SU-DHL-6 (cell line): Measurements from ENCODE around the gene SCGB3A1.

Experiments used
- H2AFZ ChIP-seq: fragments of 200-600 bp; sonication (generic); 2 replicates; pipeline ENCODE4 v1.6.1; 2014; ENCODE audit warnings: low read depth, mild to moderate bottlenecking, moderate library complexity, mixed read lengths, antibody characterized with exemption, low read length; ENCODE audit not compliant: severe bottlenecking
- H3F3A ChIP-seq: fragments of 200-600 bp; shearing (Covaris generic); 2 replicates; pipeline ENCODE4 v1.6.0; 2016; ENCODE audit warnings: antibody characterized with exemption, mild to moderate bottlenecking; ENCODE audit not compliant: insufficient read depth
- H3K27ac ChIP-seq: fragments of 200-600 bp; sonication (generic); 2 replicates; pipeline ENCODE4 v1.5.1; 2016; ENCODE audit warnings: low read depth, mild to moderate bottlenecking, low read length, moderate library complexity, mixed read lengths
- H3K27me3 ChIP-seq: fragments of 200-600 bp; sonication (generic), shearing (Covaris generic); 2 replicates; pipeline ENCODE4 v1.6.0; 2014; ENCODE audit warnings: mild to moderate bottlenecking, low read length
- H3K36me3 ChIP-seq: fragments of 200-600 bp; sonication (generic); 2 replicates; pipeline ENCODE4 v1.6.1; 2014; ENCODE audit warnings: mild to moderate bottlenecking, low read length, mixed read lengths
- H3K4me2 ChIP-seq: fragments of 300-600, 200-600 bp; shearing (Covaris generic), sonication (generic); 2 replicates; pipeline ENCODE4 v1.6.0; 2014; ENCODE audit warnings: low read length, low read depth, mild to moderate bottlenecking; ENCODE audit not compliant: poor library complexity, severe bottlenecking
- H3K4me3 ChIP-seq: fragments of 200-600 bp; sonication (generic); 2 replicates; pipeline ENCODE4 v1.5.1; 2014; ENCODE audit warnings: antibody characterized with exemption, low read length, mild to moderate bottlenecking, mixed read lengths; ENCODE audit not compliant: insufficient read depth, poor library complexity, severe bottlenecking
- H3K79me2 ChIP-seq: fragments of 200-600 bp; sonication (generic); 2 replicates; pipeline ENCODE4 v1.6.1; 2014; ENCODE audit warnings: mild to moderate bottlenecking, low read length, moderate library complexity; ENCODE audit not compliant: insufficient read depth
- H3K9ac ChIP-seq: fragments of 200-600 bp; sonication (generic); 2 replicates; pipeline ENCODE4 v1.7.0; 2014; ENCODE audit warnings: mild to moderate bottlenecking, low read length
- H3K9me2 ChIP-seq: fragments of 200-600 bp; sonication (generic); replicated peaks from 2 replicates; pipeline ENCODE4 v1.6.1; 2014; ENCODE audit warnings: low read length; ENCODE audit not compliant: insufficient read depth
- H3K9me3 ChIP-seq: fragments of 200-600 bp; sonication (generic); 2 replicates; pipeline ENCODE4 v1.6.1; 2014; ENCODE audit warnings: low read length, mixed read lengths; ENCODE audit not compliant: insufficient read depth
- H4K20me1 ChIP-seq: fragments of 200-600 bp; sonication (generic); 2 replicates; pipeline ENCODE4 v1.6.1; 2014; ENCODE audit warnings: low read depth, mild to moderate bottlenecking, antibody characterized with exemption, low read length, moderate library complexity, mixed read lengths
- EZH2phosphoT487 ChIP-seq: fragments of 200-600 bp; sonication (generic), shearing (Covaris generic); conservative IDR thresholded peaks from 2 replicates; pipeline ENCODE4 v1.6.1; 2018; ENCODE audit warnings: mild to moderate bottlenecking, antibody characterized with exemption, low read length, moderate library complexity, mixed read lengths
- TF ChIP-seq, protein P1 (sequence below): fragments of 200-600 bp; sonication (generic); IDR thresholded peaks from one replicate; pipeline ENCODE4 v1.5.1; 2017; ENCODE audit warnings: antibody characterized with exemption, mild to moderate bottlenecking, low read length, moderate library complexity; ENCODE audit not compliant: insufficient read depth, poor library complexity, severe bottlenecking

Gene SCGB3A1

GRCh38 chr5:180620014-180620413, 28.7 kb upstream of the SCGB3A1 start:
- Histone ChIP-seq H3F3A (no peaks in the 10 kb centered on the region), H3K9me2 (no peaks in the 10 kb centered on the region), H3K36me3 (no peaks in the 10 kb centered on the region), H3K9ac (no peak overlapping the region), H4K20me1 (no peaks in the 10 kb centered on the region), H3K4me3 (no peak overlapping the region), H3K4me2 (no peak overlapping the region), H3K9me3 (no peaks in the 10 kb centered on the region), H2AFZ (no peak overlapping the region), H3K27me3 (no peaks in the 10 kb centered on the region), H3K79me2 (no peaks in the 10 kb centered on the region), H3K27ac (no peak overlapping the region)
- TF ChIP-seq, protein P1, sequence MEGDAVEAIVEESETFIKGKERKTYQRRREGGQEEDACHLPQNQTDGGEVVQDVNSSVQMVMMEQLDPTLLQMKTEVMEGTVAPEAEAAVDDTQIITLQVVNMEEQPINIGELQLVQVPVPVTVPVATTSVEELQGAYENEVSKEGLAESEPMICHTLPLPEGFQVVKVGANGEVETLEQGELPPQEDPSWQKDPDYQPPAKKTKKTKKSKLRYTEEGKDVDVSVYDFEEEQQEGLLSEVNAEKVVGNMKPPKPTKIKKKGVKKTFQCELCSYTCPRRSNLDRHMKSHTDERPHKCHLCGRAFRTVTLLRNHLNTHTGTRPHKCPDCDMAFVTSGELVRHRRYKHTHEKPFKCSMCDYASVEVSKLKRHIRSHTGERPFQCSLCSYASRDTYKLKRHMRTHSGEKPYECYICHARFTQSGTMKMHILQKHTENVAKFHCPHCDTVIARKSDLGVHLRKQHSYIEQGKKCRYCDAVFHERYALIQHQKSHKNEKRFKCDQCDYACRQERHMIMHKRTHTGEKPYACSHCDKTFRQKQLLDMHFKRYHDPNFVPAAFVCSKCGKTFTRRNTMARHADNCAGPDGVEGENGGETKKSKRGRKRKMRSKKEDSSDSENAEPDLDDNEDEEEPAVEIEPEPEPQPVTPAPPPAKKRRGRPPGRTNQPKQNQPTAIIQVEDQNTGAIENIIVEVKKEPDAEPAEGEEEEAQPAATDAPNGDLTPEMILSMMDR: no peak
- no peak for TF ChIP-seq EZH2phosphoT487

DNA sequence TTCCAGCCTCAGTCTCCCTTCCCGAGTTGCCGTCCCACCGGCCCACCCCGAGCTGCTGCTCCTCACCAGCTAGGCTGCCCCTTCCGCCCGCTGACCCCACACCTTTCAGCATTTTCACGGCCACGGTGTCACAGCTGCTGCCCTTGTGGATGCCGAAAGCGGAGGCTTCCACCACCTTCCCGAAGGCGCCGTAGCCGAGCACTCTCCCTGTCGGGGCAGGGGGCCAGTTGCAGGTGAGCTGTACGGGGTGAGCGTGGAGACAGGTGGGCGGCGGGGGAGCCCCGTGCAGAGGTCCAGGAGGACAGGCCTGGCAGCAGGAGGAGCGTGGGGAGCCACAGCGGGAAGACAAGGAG, 28.2 kb upstream of the SCGB3A1 start:
- Histone ChIP-seq H3K79me2 (no peaks in the 10 kb centered on the region), H3K36me3 (no peaks in the 10 kb centered on the region), H3K9ac (no peak overlapping the region), H3K4me3 (no peak overlapping the region), H2AFZ (no peak overlapping the region), H3K27me3 (no peaks in the 10 kb centered on the region), H4K20me1 (no peaks in the 10 kb centered on the region), H3K4me2 (no peak overlapping the region), H3K9me3 (no peaks in the 10 kb centered on the region), H3F3A (no peaks in the 10 kb centered on the region), H3K27ac (no peak overlapping the region), H3K9me2 (no peaks in the 10 kb centered on the region)
- no peak for TF ChIP-seq EZH2phosphoT487
- TF ChIP-seq, protein P1: no peak

- Histone ChIP-seq H3K9ac (no peak overlapping the region), H3K27me3 (no peaks in the 10 kb centered on the region), H3K9me2 (no peaks in the 10 kb centered on the region), H4K20me1 (no peaks in the 10 kb centered on the region), H3K4me3 (no peak overlapping the region), H3K36me3 (no peaks in the 10 kb centered on the region), H3K27ac (no peak overlapping the region), H3K4me2 (no peak overlapping the region), H3K9me3 (no peaks in the 10 kb centered on the region), H3F3A (no peaks in the 10 kb centered on the region), H3K79me2 (no peaks in the 10 kb centered on the region), H2AFZ (no peak overlapping the region)
- TF ChIP-seq, protein P1: no peak
- TF ChIP-seq EZH2phosphoT487: no peak
These were observed 27.7 kb upstream of the SCGB3A1 start for GRCh38 chr5:180618829-180619562.
